Measurements from ENCODE around the gene CEP55. TPM values are rescaled to one million over a fixed set of nuclear protein-coding genes. Genes with fewer than 3 reads are reported as not detected.

Gene CEP55
- total RNA-seq, 2 donors from 2014 or later, result 11.3 to 30.0 TPM

GRCh38 chr10:93461109-93461806 lies 35.2 kb upstream of the CEP55 start:
- H3K36me3 ChIP-seq, result no peaks in the 10 kb centered on the region
- peaks cover 11% of the 10 kb centered on the region for H3K4me1 ChIP-seq
- no peaks in the 10 kb centered on the region for H3K27me3 ChIP-seq
- H3K4me3 ChIP-seq, result no peak overlapping the region
- no peak overlapping the region for H3K9ac ChIP-seq (ENCODE audit: low read depth in 2 of 2, low read length in 2 of 2)
- intact Hi-C loops (cut with DNase I), result no loop called here
- H3K27ac ChIP-seq, result peak overlapping the region; percentile 2
- no peaks in the 10 kb centered on the region for H3K9me3 ChIP-seq
- TF ChIP-seq, protein P1, sequence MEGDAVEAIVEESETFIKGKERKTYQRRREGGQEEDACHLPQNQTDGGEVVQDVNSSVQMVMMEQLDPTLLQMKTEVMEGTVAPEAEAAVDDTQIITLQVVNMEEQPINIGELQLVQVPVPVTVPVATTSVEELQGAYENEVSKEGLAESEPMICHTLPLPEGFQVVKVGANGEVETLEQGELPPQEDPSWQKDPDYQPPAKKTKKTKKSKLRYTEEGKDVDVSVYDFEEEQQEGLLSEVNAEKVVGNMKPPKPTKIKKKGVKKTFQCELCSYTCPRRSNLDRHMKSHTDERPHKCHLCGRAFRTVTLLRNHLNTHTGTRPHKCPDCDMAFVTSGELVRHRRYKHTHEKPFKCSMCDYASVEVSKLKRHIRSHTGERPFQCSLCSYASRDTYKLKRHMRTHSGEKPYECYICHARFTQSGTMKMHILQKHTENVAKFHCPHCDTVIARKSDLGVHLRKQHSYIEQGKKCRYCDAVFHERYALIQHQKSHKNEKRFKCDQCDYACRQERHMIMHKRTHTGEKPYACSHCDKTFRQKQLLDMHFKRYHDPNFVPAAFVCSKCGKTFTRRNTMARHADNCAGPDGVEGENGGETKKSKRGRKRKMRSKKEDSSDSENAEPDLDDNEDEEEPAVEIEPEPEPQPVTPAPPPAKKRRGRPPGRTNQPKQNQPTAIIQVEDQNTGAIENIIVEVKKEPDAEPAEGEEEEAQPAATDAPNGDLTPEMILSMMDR (IDR thresholded peaks at IDR 0.05), result no peak
- no peak for DNase-seq

- intact Hi-C loops (cut with DNase I), result no loop called here
- Histone ChIP-seq H3K27me3 (no peaks in the 10 kb centered on the region), H3K4me3 (no peak overlapping the region), H3K9ac (ENCODE audit: low read depth in 2 of 2, low read length in 2 of 2) (no peak overlapping the region), H3K36me3 (no peaks in the 10 kb centered on the region), H3K9me3 (no peaks in the 10 kb centered on the region), H3K27ac (peak overlapping the region; percentile 2), H3K4me1 (peaks cover 12% of the 10 kb centered on the region)
- TF ChIP-seq, protein P1 (IDR thresholded peaks at IDR 0.05), result no peak
- no peak for DNase-seq
These were observed 34.6 kb upstream of the CEP55 start for GRCh38 chr10:93461807-93462178.

DNA sequence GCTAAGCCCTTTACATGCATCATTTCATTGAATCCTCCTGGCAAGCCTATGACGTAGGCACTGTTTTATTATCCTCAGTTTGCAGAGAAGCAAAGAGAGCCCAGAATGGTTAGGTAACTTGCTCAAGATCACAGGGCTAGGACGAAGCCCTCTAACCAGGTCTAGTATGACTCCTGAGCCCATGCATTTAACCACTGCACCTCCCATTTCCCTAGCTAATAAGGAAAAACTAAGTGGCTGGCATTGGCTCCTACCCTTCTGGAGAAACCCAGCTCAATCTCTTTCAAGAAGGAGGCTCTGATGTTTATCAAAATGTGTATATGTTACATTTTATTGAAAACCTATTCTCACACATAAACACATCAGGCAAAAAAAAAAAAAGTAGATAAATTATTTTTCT lies 34.0 kb upstream of the CEP55 start:
- DNase-seq, result no peak
- H3K27ac ChIP-seq, result peak overlapping the region; percentile 61
- H3K9me3 ChIP-seq, result no peaks in the 10 kb centered on the region
- no peaks in the 10 kb centered on the region for H3K36me3 ChIP-seq
- intact Hi-C loops (cut with DNase I), result no loop called here
- H3K4me3 ChIP-seq, result no peak overlapping the region
- TF ChIP-seq, protein P1 (IDR thresholded peaks at IDR 0.05), result no peak
- H3K4me1 ChIP-seq, result peaks cover 12% of the 10 kb centered on the region
- H3K27me3 ChIP-seq, result no peaks in the 10 kb centered on the region
- H3K9ac ChIP-seq (ENCODE audit: low read depth in 2 of 2, low read length in 2 of 2), result no peak overlapping the region

DNA sequence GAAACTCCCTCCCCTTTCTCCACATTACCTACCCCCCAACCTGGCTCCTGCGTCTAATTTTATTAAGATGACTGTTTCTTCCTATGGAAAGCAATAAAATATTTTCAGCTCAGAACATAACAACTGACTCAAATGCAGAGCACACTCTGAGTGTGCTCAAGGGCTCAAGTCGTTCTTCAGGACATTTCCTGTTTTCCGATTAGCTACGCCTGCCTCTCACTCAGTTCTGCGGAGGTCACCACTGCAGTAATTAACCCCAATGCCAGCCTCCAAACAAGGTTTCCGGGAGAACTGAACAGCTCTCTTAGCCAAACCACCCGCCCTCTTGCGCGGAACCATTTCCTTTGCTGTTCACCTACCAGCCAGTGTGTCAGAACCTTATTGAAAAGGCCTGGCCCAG lies 33.5 kb upstream of the CEP55 start:
- no peak for DNase-seq
- no peak overlapping the region for H3K4me3 ChIP-seq
- H3K9ac ChIP-seq (ENCODE audit: low read depth in 2 of 2, low read length in 2 of 2), result no peak overlapping the region
- no peaks in the 10 kb centered on the region for H3K36me3 ChIP-seq
- no peaks in the 10 kb centered on the region for H3K9me3 ChIP-seq
- intact Hi-C loops (cut with DNase I), result no loop called here
- TF ChIP-seq, protein P1 (IDR thresholded peaks at IDR 0.05), result no peak
- peaks cover 12% of the 10 kb centered on the region for H3K4me1 ChIP-seq
- H3K27me3 ChIP-seq, result no peaks in the 10 kb centered on the region
- H3K27ac ChIP-seq, result peak overlapping the region; percentile 61

GRCh38 chr10:93463723-93464476 lies 32.5 kb upstream of the CEP55 start:
- H3K4me3 ChIP-seq, result no peak overlapping the region
- DNase-seq, result no peak
- intact Hi-C loops (cut with DNase I), result no loop called here

More at GRCh38 chr10:93463723-93464476, 32.5 kb upstream of the CEP55 start:
- Histone ChIP-seq H3K27me3 (no peaks in the 10 kb centered on the region), H3K9ac (ENCODE audit: low read depth in 2 of 2, low read length in 2 of 2) (peak overlapping the region in 1 of 2 donors; percentile 57), H3K9me3 (no peaks in the 10 kb centered on the region), H3K36me3 (no peaks in the 10 kb centered on the region), H3K4me1 (peaks cover 12% of the 10 kb centered on the region), H3K27ac (peak overlapping the region; percentile 92)
- TF ChIP-seq, protein P1 (IDR thresholded peaks at IDR 0.05), result no peak
